GM12878 (cell line): Measurements from ENCODE around the gene DBNDD2. TPM values are rescaled to one million over a fixed set of nuclear protein-coding genes. Genes with fewer than 3 reads are reported as not detected.
A peak's percentile ranks its signal among the peaks of the same experiment; 100 is the strongest.

Experiments
- ATAC-seq: fragments of 200-7000 bp; cut with Tn5 transposase; 3 replicates; pipeline ENCODE4 v1.9.1; 2020; ENCODE audit warnings: mild to moderate bottlenecking, moderate library complexity
- BruUV-seq: library from RNA; stranded (reverse); fragments of 400-500 nt; replicated peaks from 2 replicates; lab custom pipeline; 2021; lab: Mats Ljungman, UMichigan
- CTCF ChIA-PET: fragments of 300-600 bp; sonication (Branson Sonifier 250); formaldehyde crosslinking; extraction: SDS; loops from one replicate; lab custom pipeline; 2021; ENCODE audit warnings: inconsistent platforms; lab: Yijun Ruan, JAX
- POLR2A ChIA-PET: fragments of 350-600 bp; formaldehyde crosslinking; extraction: SDS; loops from one replicate; lab custom pipeline; 2021; ENCODE audit warnings: inconsistent platforms; lab: Charles Lee
- RAD21 ChIA-PET: fragments of 300-600 bp; sonication (Branson Sonifier 250); formaldehyde crosslinking; loops from one replicate; lab custom pipeline; 2023; ENCODE audit warnings: antibody characterized with exemption; ENCODE audit not compliant: unreplicated experiment; lab: Charles Lee
- SMC1A ChIA-PET: fragments of 300-600 bp; sonication (Branson Sonifier 250); formaldehyde crosslinking; loops from one replicate; lab custom pipeline; 2023; ENCODE audit not compliant: unreplicated experiment, uncharacterized antibody; lab: Charles Lee
- DNase-seq: peaks from one replicate; pipeline ENCODE4 v3.0.0-alpha.2; 2011; ENCODE audit warnings: low read depth, low spot score
- FAIRE-seq: peaks from 3 replicates; lab custom pipeline; 2011; peaks lifted over from hg19 to GRCh38; lab: Jason Lieb, UNC
- H2AFZ ChIP-seq: 2 replicates; pipeline ENCODE4 v1.6.0; 2011; ENCODE audit warnings: low read depth, low read length, control low read depth; ENCODE audit not compliant: control insufficient read depth
- H3K27ac ChIP-seq: 2 replicates; pipeline ENCODE4 v1.5.1; 2011; ENCODE audit warnings: control low read depth; ENCODE audit not compliant: control insufficient read depth, insufficient read depth
- H3K27me3 ChIP-seq, 2 experiments: replicated peaks in 1 of 2; 2 replicates each; pipeline versions ENCODE4 v1.6.0 to v1.6.1; 2011; ENCODE audit warnings: low read length in 1 of 2; ENCODE audit not compliant: control insufficient read depth in 2 of 2, insufficient read depth in 2 of 2
- H3K36me3 ChIP-seq, 2 experiments: 2 replicates each; pipeline ENCODE4 v1.5.1; 2011; ENCODE audit warnings: low read length in 1 of 2; ENCODE audit not compliant: control insufficient read depth in 2 of 2, insufficient read depth in 2 of 2
- H3K4me1 ChIP-seq: 2 replicates; pipeline ENCODE4 v1.6.1; 2011; ENCODE audit warnings: mild to moderate bottlenecking, low read length, moderate library complexity, mixed read lengths; ENCODE audit not compliant: control insufficient read depth, insufficient read depth
- H3K4me2 ChIP-seq: 2 replicates; pipeline ENCODE4 v1.6.0; 2011; ENCODE audit warnings: control low read depth; ENCODE audit not compliant: control insufficient read depth, insufficient read depth
- H3K4me3 ChIP-seq: fragments of 200-600 bp; sonication (generic); 2 replicates; pipeline ENCODE4 v1.5.1; 2016
- H3K79me2 ChIP-seq: 2 replicates; pipeline ENCODE4 v1.6.0; 2011; ENCODE audit warnings: low read length; ENCODE audit not compliant: control insufficient read depth, insufficient read depth
- H3K9ac ChIP-seq: 2 replicates; pipeline ENCODE4 v1.8.0; 2011; ENCODE audit warnings: low read length, control low read depth, mixed read lengths; ENCODE audit not compliant: control insufficient read depth, insufficient read depth
- H3K9me3 ChIP-seq: replicated peaks from 3 replicates; pipeline ENCODE4 v1.5.1; 2011; ENCODE audit warnings: mild to moderate bottlenecking, low read length; ENCODE audit not compliant: control insufficient read depth, insufficient read depth
- H4K20me1 ChIP-seq: 2 replicates; pipeline ENCODE4 v1.6.0; 2011; ENCODE audit not compliant: control insufficient read depth, insufficient read depth
- CREM ChIP-seq: IDR thresholded peaks from 2 replicates; pipeline ENCODE4 v1.6.1; 2014; ENCODE audit warnings: antibody characterized with exemption, low read depth
- CTCF ChIP-seq, 3 experiments: IDR thresholded peaks in 2 of 3; conservative IDR thresholded peaks in 1 of 3; 2 replicates each; pipeline ENCODE4 v1.5.1; 2011; ENCODE audit warnings: low read depth in 3 of 3, low read length in 3 of 3, mild to moderate bottlenecking in 3 of 3, control low read depth in 2 of 3, moderate library complexity in 2 of 3, inconsistent platforms in 1 of 3, mixed read lengths in 1 of 3; ENCODE audit not compliant: control insufficient read depth in 2 of 3, insufficient read depth in 1 of 3; ENCODE audit errors: extremely low read depth in 1 of 3
- E2F4 ChIP-seq: IDR thresholded peaks from 2 replicates; pipeline ENCODE4 v1.6.1; 2012; ENCODE audit warnings: low read depth, low read length, improper control_type of control experiment
- ESRRA ChIP-seq: IDR thresholded peaks from 2 replicates; pipeline ENCODE4 v1.6.1; 2012; ENCODE audit warnings: mild to moderate bottlenecking, low read length, improper control_type of control experiment
- IKZF1 ChIP-seq: fragments of 450-650 bp; conservative IDR thresholded peaks from 2 replicates; pipeline ENCODE4 v1.6.1; 2017; ENCODE audit warnings: antibody characterized with exemption, mild to moderate bottlenecking
- IRF4 ChIP-seq: IDR thresholded peaks from 2 replicates; pipeline ENCODE4 v1.6.1; 2011; ENCODE audit warnings: low read depth, low read length
- RAD21 ChIP-seq: IDR thresholded peaks from 2 replicates; pipeline ENCODE4 v1.6.1; 2011; ENCODE audit warnings: mild to moderate bottlenecking, low read depth, low read length, moderate library complexity; ENCODE audit not compliant: insufficient read depth
- SMC3 ChIP-seq: IDR thresholded peaks from 2 replicates; pipeline ENCODE4 v1.6.1; 2011; ENCODE audit warnings: low read length, improper control_type of control experiment, borderline replicate concordance
- SPI1 ChIP-seq: IDR thresholded peaks from 2 replicates; pipeline ENCODE4 v1.6.1; 2011; ENCODE audit warnings: low read depth, mild to moderate bottlenecking, low read length, moderate library complexity, borderline replicate concordance; ENCODE audit not compliant: insufficient read depth
- TCF12 ChIP-seq: IDR thresholded peaks from 2 replicates; pipeline ENCODE4 v1.6.1; 2011; ENCODE audit warnings: low read depth, mild to moderate bottlenecking, low read length
- ZNF24 ChIP-seq: fragments of 450-650 bp; IDR thresholded peaks from 2 replicates; pipeline ENCODE4 v1.6.1; 2017; ENCODE audit warnings: antibody characterized with exemption, mild to moderate bottlenecking
- WGBS: methylation state at CpG from one replicate; pipeline ENCODE4 v1.1.6; 2016; ENCODE audit warnings: low lambda C conversion rate; ENCODE audit not compliant: insufficient replicate concordance, insufficient coverage; ENCODE audit errors: missing lambda C conversion rate; 5-methylcytosine and 5-hydroxymethylcytosine counted together
- in situ Hi-C: fragments of 300-500 bp; cut with MboI; formaldehyde crosslinking; loops from 9 replicates; pipeline ENCODE4 v1.14.3; 2018; ENCODE audit warnings: mixed read lengths
- intact Hi-C: fragments of 100-400 bp; cut with micrococcal nuclease; formaldehyde crosslinking; loops from one replicate; pipeline ENCODE4 v1.14.2; 2022; ENCODE audit not compliant: unreplicated experiment
- polyA plus RNA-seq, 11 experiments: library from polyadenylated mRNA; depleted of rRNA in 4 of 11; unstranded in 6 of 11; stranded (reverse) in 5 of 11; fragments of >200 nt; fragmentation: Nextera tagmentation in 4 of 11; fragmentation: Illumina TruSeq in 1 of 11; extraction: Ambion mirVana in 4 of 11; extraction: Trizol in 1 of 11; gene quantifications; 1 replicate in 1 of 11; 2 replicates in 10 of 11; pipeline versions ENCODE4 v1.2.1 to v1.2.3, GENCODE V29; 2011 to 2016; ENCODE audit warnings: inconsistent platforms in 2 of 11, missing spikeins in 2 of 11, low read depth in 1 of 11
- total RNA-seq, 4 experiments: library from RNA; depleted of rRNA in 3 of 4; stranded (reverse); fragments of >200 nt in 3 of 4; fragmentation: Illumina TruSeq in 1 of 4; extraction: Trizol in 1 of 4; gene quantifications; 2 replicates each; pipeline versions ENCODE4 v1.2.1 to v1.2.3, GENCODE V29; 2013 to 2021

Gene DBNDD2
- total and polyA plus RNA-seq, 10 of the 15 experiments (the other 5 are each of a cell fraction or from before 2014, with no cell fraction given): 0.17 to 5.7 (median 0.49) TPM; not detected in 1

- Histone ChIP-seq H3K9ac (no peak overlapping the region), H3K4me2 (no peak overlapping the region), H3K9me3 (no peaks in the 10 kb centered on the region), H3K4me1 (no peaks in the 10 kb centered on the region), H3K27me3 (no peaks in the 10 kb centered on the region; a peak in 3 of 4 replicates), H3K36me3 (no peaks in the 10 kb centered on the region), H4K20me1 (no peaks in the 10 kb centered on the region), H2AFZ (no peak overlapping the region), H3K27ac (no peak overlapping the region), H3K79me2 (no peaks in the 10 kb centered on the region), H3K4me3 (no peak overlapping the region)
- intact Hi-C loops: no loop called here
- DNase-seq: no peak
- ChIA-PET POLR2A (interaction anchor here (0.6 kb wide), 1 partner anchor 131 kb away, joined by 3 read pairs; no protein-coding TSS in a partner anchor), RAD21 (interaction anchor here (0.8 to 1.7 kb wide), 7 partner anchors 9 to 322 kb away, joined by 3 to 11 read pairs (median 3); partner anchors contain the start of gene SYS1), SMC1A (interaction anchor here (0.7 to 2.2 kb wide), 9 partner anchors 12 to 322 kb away, joined by 3 to 24 read pairs (median 6); partner anchors contain the start of gene SYS1), CTCF (interaction anchor here (0.6 to 8.2 kb wide), 22 partner anchors 10 to 405 kb away, joined by 3 to 86 read pairs (median 6); partner anchors contain the start of gene SYS1)
- 26% methylated on average over 3 of the region's 3 CpGs for WGBS
- in situ Hi-C loops: no loop called here
- FAIRE-seq: no peak
- no peak for ATAC-seq
- BruUV-seq: no TSS peak
- TF ChIP-seq IRF4 (no peak), TCF12 (no peak), ESRRA (no peak)
- TF ChIP-seq, all 136 proteins: peak for 0
These were observed 41.4 kb downstream of the DBNDD2 start for GRCh38 chr20:45449528-45449927.

GRCh38 chr20:45450097-45450818 is 42.2 kb downstream of the DBNDD2 start:
- WGBS: 58% methylated on average over 5 of the region's 5 CpGs
- intact Hi-C loops (loop anchor here (5.0 kb wide), 1 partner anchor 128 kb away; no protein-coding TSS in a partner anchor), in situ Hi-C loops (no loop called here)
- peak; percentile 76 for FAIRE-seq
- DNase-seq: no peak
- ChIA-PET POLR2A (no interaction called here), RAD21 (interaction anchor here (0.8 to 1.7 kb wide), 8 partner anchors 10 to 321 kb away, joined by 3 to 11 read pairs (median 4); partner anchors contain the start of gene SYS1), SMC1A (interaction anchor here (0.7 to 2.2 kb wide), 14 partner anchors 11 to 321 kb away, joined by 3 to 24 read pairs (median 4); partner anchors contain the start of gene SYS1), CTCF (interaction anchor here (0.6 to 8.2 kb wide), 26 partner anchors 9 to 434 kb away, joined by 3 to 86 read pairs (median 4); partner anchors contain the start of gene SYS1)
- no peaks in the 10 kb centered on the region; a peak in 3 of 4 replicates for H3K27me3 ChIP-seq
- BruUV-seq: no TSS peak
- H4K20me1 ChIP-seq: no peaks in the 10 kb centered on the region
- no peaks in the 10 kb centered on the region for H3K9me3 ChIP-seq
- no peak overlapping the region for H3K27ac ChIP-seq
- ATAC-seq: peak; percentile 74
- no peaks in the 10 kb centered on the region for H3K4me1 ChIP-seq
- H3K79me2 ChIP-seq: no peaks in the 10 kb centered on the region
- no peak overlapping the region for H2AFZ ChIP-seq
- H3K4me3 ChIP-seq: no peak overlapping the region
- no peak overlapping the region for H3K9ac ChIP-seq
- no peak overlapping the region for H3K4me2 ChIP-seq
- H3K36me3 ChIP-seq: no peaks in the 10 kb centered on the region
- TF ChIP-seq SPI1: peak; percentile 63
- no peak for TF ChIP-seq CREM
- no peak for TF ChIP-seq E2F4
- peak; percentile 58 for TF ChIP-seq RAD21
- TF ChIP-seq ZNF24: peak; percentile 39; the same call in 1 of the 2 replicates
- TF ChIP-seq CTCF (IDR thresholded peaks at IDR 0.05 in 2 of 3, conservative IDR thresholded peaks at IDR 0.05 in 1 of 3; ENCODE audit: control insufficient read depth in 2 of 3, extremely low read depth in 1 of 3, insufficient read depth in 1 of 3, low read depth in 3 of 3, low read length in 3 of 3): peak; percentile 46 to 61 (median 60)
- peak; percentile 42; the same call in 1 of the 2 replicates for TF ChIP-seq SMC3
- TF ChIP-seq IKZF1: peak; percentile 21; the same call in 1 of the 2 replicates
- TF ChIP-seq, all 136 proteins: peak for 6
